ENCODE data around the gene TUBB1.

TUBB1 gene

GRCh38 chr20:58989196-58989595 is 30.0 kb upstream of the TUBB1 start:
- DNase-seq (ENCODE audit: low read depth in 3 of 3), result no peak

GRCh38 chr20:58990651-58991445 is 28.4 kb upstream of the TUBB1 start:
- no peak for DNase-seq (ENCODE audit: low read depth in 3 of 3)

GRCh38 chr20:58991715-58992114 is 27.5 kb upstream of the TUBB1 start:
- no peak for DNase-seq (ENCODE audit: low read depth in 3 of 3)

- DNase-seq (ENCODE audit: low read depth in 3 of 3), result no peak
Measured at GRCh38 chr20:58992911-58993310, 26.3 kb upstream of the TUBB1 start.

GRCh38 chr20:58993332-58994248 is 25.6 kb upstream of the TUBB1 start:
- no peak for DNase-seq (ENCODE audit: low read depth in 3 of 3)

GRCh38 chr20:58994390-58995159 is 24.7 kb upstream of the TUBB1 start:
- DNase-seq (ENCODE audit: low read depth in 3 of 3), result no peak

GRCh38 chr20:58995461-58996225 is 23.6 kb upstream of the TUBB1 start:
- DNase-seq (ENCODE audit: low read depth in 3 of 3), result no peak

GRCh38 chr20:58996226-58996611 is 23.0 kb upstream of the TUBB1 start:
- DNase-seq (ENCODE audit: low read depth in 3 of 3), result no peak

- DNase-seq (ENCODE audit: low read depth in 3 of 3), result no peak
Measured at GRCh38 chr20:58997141-58997770, 22.0 kb upstream of the TUBB1 start.

- DNase-seq (ENCODE audit: low read depth in 3 of 3), result no peak
Measured at GRCh38 chr20:58998656-58999055, 20.6 kb upstream of the TUBB1 start.

GRCh38 chr20:59000326-59000725 is 18.9 kb upstream of the TUBB1 start:
- DNase-seq (ENCODE audit: low read depth in 3 of 3), result no peak

GRCh38 chr20:59001068-59001448 is 18.2 kb upstream of the TUBB1 start:
- DNase-seq (ENCODE audit: low read depth in 3 of 3), result no peak

GRCh38 chr20:59001449-59002171 is 17.6 kb upstream of the TUBB1 start:
- no peak for DNase-seq (ENCODE audit: low read depth in 3 of 3)

GRCh38 chr20:59002388-59002787 is 16.8 kb upstream of the TUBB1 start:
- DNase-seq (ENCODE audit: low read depth in 3 of 3), result no peak

GRCh38 chr20:59002874-59003399 is 16.3 kb upstream of the TUBB1 start:
- DNase-seq (ENCODE audit: low read depth in 3 of 3), result no peak

GRCh38 chr20:59003836-59004492 is 15.3 kb upstream of the TUBB1 start:
- no peak for DNase-seq (ENCODE audit: low read depth in 3 of 3)

GRCh38 chr20:59004493-59004762 is 14.8 kb upstream of the TUBB1 start:
- peak in 1 of 3 experiments; percentile 33 for DNase-seq (ENCODE audit: low read depth in 3 of 3)

GRCh38 chr20:59004763-59005522 is 14.3 kb upstream of the TUBB1 start:
- no peak for DNase-seq (ENCODE audit: low read depth in 3 of 3)
